K562 (cell line): Measurements from ENCODE around the gene HMGXB3. TPM values are rescaled to one million over a fixed set of nuclear protein-coding genes. Genes with fewer than 3 reads are reported as not detected.
A peak's percentile ranks its signal among the peaks of the same experiment; 100 is the strongest.

Experiments
- ARHGAP35 ChIP-seq: fragments of 450-650 bp; IDR thresholded peaks from 2 replicates; pipeline ENCODE4 v1.6.1; 2018; ENCODE audit not compliant: partially characterized antibody
- COPS2 ChIP-seq: fragments of 450-650 bp; conservative IDR thresholded peaks from 2 replicates; pipeline ENCODE4 v1.6.1; 2016; ENCODE audit warnings: mild to moderate bottlenecking, moderate library complexity
- ETV6 ChIP-seq, 3 experiments: fragments of 150-350 bp in 1 of 3; sonication (generic) in 1 of 3; formaldehyde crosslinking in 1 of 3; IDR thresholded peaks; 2 replicates each; pipeline versions ENCODE4 v1.6.1 to v1.8.0; 2014 to 2022; ENCODE audit warnings: borderline replicate concordance in 2 of 3, low read depth in 2 of 3, antibody characterized with exemption in 1 of 3, low read length in 1 of 3, mild to moderate bottlenecking in 1 of 3, missing genetic modification reagents in 1 of 3
- JUN ChIP-seq, 2 experiments: sonication (generic) in 1 of 2; formaldehyde crosslinking in 1 of 2; IDR thresholded peaks; 2 replicates each; pipeline versions ENCODE4 v1.6.1 to v1.8.0; 2012 to 2022; ENCODE audit warnings: borderline replicate concordance in 2 of 2, mild to moderate bottlenecking in 2 of 2, improper control_type of control experiment in 1 of 2, low read depth in 1 of 2, low read length in 1 of 2, missing genetic modification reagents in 1 of 2
- KDM2B ChIP-seq: fragments of 250-450 bp; sonication (Bioruptor Pico); IDR thresholded peaks from 2 replicates; pipeline ENCODE4 v1.8.0; 2021; ENCODE audit warnings: mild to moderate bottlenecking, moderate library complexity
- MAFG ChIP-seq: fragments of 450-650 bp; conservative IDR thresholded peaks from 2 replicates; pipeline ENCODE4 v1.6.1; 2016; ENCODE audit warnings: missing genetic modification characterization, missing compliant biosample characterization
- POLR2G ChIP-seq: fragments of 200-400 bp; formaldehyde crosslinking; IDR thresholded peaks from 2 replicates; pipeline ENCODE4 v1.6.1; 2017; ENCODE audit warnings: low read depth, mild to moderate bottlenecking, antibody characterized with exemption, low read length, moderate library complexity
- SIRT6 ChIP-seq: IDR thresholded peaks from one replicate; pipeline ENCODE4 v1.6.1; 2012; ENCODE audit warnings: low read depth, mild to moderate bottlenecking, control low read depth, inconsistent platforms, low read length, moderate library complexity
- SMARCA5 ChIP-seq: fragments of 450-650 bp; IDR thresholded peaks from 2 replicates; pipeline ENCODE4 v1.6.1; 2016
- SRSF3 ChIP-seq: fragments of 200-400 bp; formaldehyde crosslinking; IDR thresholded peaks from 2 replicates; pipeline ENCODE4 v1.6.1; 2016; ENCODE audit warnings: mild to moderate bottlenecking, low read length, moderate library complexity; ENCODE audit not compliant: insufficient read depth
- TCF7L2 ChIP-seq: fragments of 150-350 bp; IDR thresholded peaks from 2 replicates; pipeline ENCODE4 v1.6.1; 2016; ENCODE audit warnings: low read depth, mild to moderate bottlenecking, low read length, moderate library complexity
- TSC22D4 ChIP-seq: fragments of 450-650 bp; IDR thresholded peaks from 2 replicates; pipeline ENCODE4 v1.6.1; 2016; ENCODE audit warnings: missing genetic modification characterization, missing biosample characterization, control low read depth
- ZBED1 ChIP-seq: IDR thresholded peaks from 2 replicates; pipeline ENCODE4 v1.6.1; 2014
- ZNF232 ChIP-seq: sonication (generic); formaldehyde crosslinking; IDR thresholded peaks from 2 replicates; pipeline ENCODE4 v1.8.0; 2022; ENCODE audit warnings: mild to moderate bottlenecking, missing genetic modification reagents
- ZNF24 ChIP-seq: fragments of 450-650 bp; IDR thresholded peaks from 2 replicates; pipeline ENCODE4 v1.6.1; 2016
- ZNF79 ChIP-seq: fragments of 250-450 bp; sonication (Bioruptor Pico); IDR thresholded peaks from 2 replicates; pipeline ENCODE4 v1.4.0; 2020; ENCODE audit warnings: low read depth, mild to moderate bottlenecking, moderate library complexity
- ZNF830 ChIP-seq: fragments of 250-450 bp; sonication (Bioruptor Pico); IDR thresholded peaks from 2 replicates; pipeline ENCODE4 v1.5.0; 2021; ENCODE audit warnings: mild to moderate bottlenecking
- polyA plus RNA-seq, 8 experiments: library from polyadenylated mRNA; depleted of rRNA in 4 of 8; stranded (reverse) in 5 of 8; unstranded in 3 of 8; fragments of >200 nt; fragmentation: Nextera tagmentation in 2 of 8; fragmentation: Illumina TruSeq in 1 of 8; extraction: Ambion mirVana in 2 of 8; extraction: Trizol in 1 of 8; gene quantifications; 2 replicates each; pipeline versions ENCODE4 v1.2.1 to v1.2.3, GENCODE V29; 2011 to 2014; ENCODE audit warnings: inconsistent platforms in 1 of 8, missing spikeins in 1 of 8
- total RNA-seq, 7 experiments: library from RNA; depleted of rRNA in 6 of 7; stranded (reverse); fragments of >200 nt in 6 of 7; fragmentation: Illumina TruSeq in 2 of 7; extraction: Trizol in 2 of 7; gene quantifications; 2 replicates each; pipeline versions ENCODE4 v1.2.1 to v1.2.3, GENCODE V29; 2011 to 2021; ENCODE audit warnings: low replicate concordance in 1 of 7
- TF ChIP-seq, protein P1 (sequence below): sonication (generic); formaldehyde crosslinking; IDR thresholded peaks from 2 replicates; pipeline ENCODE4 v1.8.0; 2022; ENCODE audit warnings: missing genetic modification reagents, mild to moderate bottlenecking, moderate library complexity, borderline replicate concordance
- TF ChIP-seq, protein P2 (sequence below), 2 experiments: fragments of 450-650 bp; IDR thresholded peaks; 2 replicates each; pipeline ENCODE4 v1.6.1; 2018; ENCODE audit warnings: mild to moderate bottlenecking in 2 of 2, low read depth in 1 of 2; ENCODE audit not compliant: partially characterized antibody in 2 of 2
- TF ChIP-seq, protein P3 (sequence below): fragments of 450-650 bp; IDR thresholded peaks from 2 replicates; pipeline ENCODE4 v1.7.0; 2016; ENCODE audit warnings: borderline replicate concordance

HMGXB3 gene
- total and polyA plus RNA-seq, 9 of the 15 experiments (the other 6 are each of a cell fraction or from before 2014, with no cell fraction given) = 1.8 to 44.1 (median 32.2) TPM

DNA sequence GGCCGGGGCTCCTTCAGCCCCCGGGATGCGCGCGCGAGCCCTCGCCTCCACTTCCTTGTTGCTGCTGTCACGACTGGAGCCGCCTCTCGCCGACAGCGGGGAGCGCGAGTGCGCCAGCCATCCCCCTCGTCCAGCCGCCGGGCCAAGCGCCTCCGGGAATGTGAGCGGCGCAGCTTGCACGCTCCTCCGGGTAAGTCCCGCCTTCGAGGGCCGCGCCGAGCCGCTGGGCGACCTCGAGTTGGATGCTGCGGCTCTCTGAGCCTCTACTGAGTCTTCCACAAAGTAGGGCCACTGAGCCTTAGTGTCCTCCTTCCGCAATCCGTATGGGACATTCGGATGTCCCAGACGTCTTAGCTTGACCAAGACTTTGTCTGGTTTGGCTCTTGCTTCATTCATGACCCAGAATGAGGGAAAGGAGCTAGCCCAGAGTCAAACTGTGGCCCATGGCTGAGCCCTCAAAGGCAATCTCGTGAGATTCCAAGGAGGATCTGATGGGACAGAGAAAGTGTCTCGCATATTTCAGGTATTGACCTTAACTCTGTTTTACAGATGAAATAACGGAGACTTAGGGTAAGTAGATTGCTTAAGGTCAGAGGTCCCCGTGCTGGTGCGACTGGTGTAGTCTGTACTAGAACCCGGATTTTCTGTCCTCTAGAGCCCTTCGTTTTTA is 586 bp downstream of the HMGXB3 start (continued):
- TF ChIP-seq, protein P1, sequence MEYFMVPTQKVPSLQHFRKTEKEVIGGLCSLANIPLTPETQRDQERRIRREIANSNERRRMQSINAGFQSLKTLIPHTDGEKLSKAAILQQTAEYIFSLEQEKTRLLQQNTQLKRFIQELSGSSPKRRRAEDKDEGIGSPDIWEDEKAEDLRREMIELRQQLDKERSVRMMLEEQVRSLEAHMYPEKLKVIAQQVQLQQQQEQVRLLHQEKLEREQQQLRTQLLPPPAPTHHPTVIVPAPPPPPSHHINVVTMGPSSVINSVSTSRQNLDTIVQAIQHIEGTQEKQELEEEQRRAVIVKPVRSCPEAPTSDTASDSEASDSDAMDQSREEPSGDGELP (CRISPR knock-in tag) = no peak
- TF ChIP-seq ZNF232 (no peak), SIRT6 (no peak), COPS2 (no peak), ARHGAP35 (peak; percentile 78), JUN (IDR thresholded peaks at IDR 0.05; ENCODE audit: borderline replicate concordance, low read depth, low read length) (no peak), JUN (CRISPR knock-in tag; IDR thresholded peaks at IDR 0.05; ENCODE audit: borderline replicate concordance) (0 out of 2 replicates have a peak, but pooled peaks have one; percentile 42), TCF7L2 (no peak), ZNF830 (CRISPR knock-in tag) (no peak), ZNF24 (no peak), TSC22D4 (no peak), KDM2B (CRISPR knock-in tag) (no peak), ZBED1 (peak; percentile 65; the same call in 1 of the 2 replicates), SMARCA5 (peak; percentile 46; the same call in 1 of the 2 replicates), ETV6 (IDR thresholded peaks at IDR 0.05; ENCODE audit: borderline replicate concordance in 1 of 2, low read depth in 2 of 2, low read length in 1 of 2) (no peak), ETV6 (CRISPR knock-in tag; IDR thresholded peaks at IDR 0.05; ENCODE audit: borderline replicate concordance) (0 out of 2 replicates have a peak, but pooled peaks have one; percentile 28), MAFG (no peak), SRSF3 (0 out of 2 replicates have a peak, but pooled peaks have one; percentile 46), ZNF79 (no peak), POLR2G (no peak; the same call in 1 of the 2 replicates)
- TF ChIP-seq, protein P2, sequence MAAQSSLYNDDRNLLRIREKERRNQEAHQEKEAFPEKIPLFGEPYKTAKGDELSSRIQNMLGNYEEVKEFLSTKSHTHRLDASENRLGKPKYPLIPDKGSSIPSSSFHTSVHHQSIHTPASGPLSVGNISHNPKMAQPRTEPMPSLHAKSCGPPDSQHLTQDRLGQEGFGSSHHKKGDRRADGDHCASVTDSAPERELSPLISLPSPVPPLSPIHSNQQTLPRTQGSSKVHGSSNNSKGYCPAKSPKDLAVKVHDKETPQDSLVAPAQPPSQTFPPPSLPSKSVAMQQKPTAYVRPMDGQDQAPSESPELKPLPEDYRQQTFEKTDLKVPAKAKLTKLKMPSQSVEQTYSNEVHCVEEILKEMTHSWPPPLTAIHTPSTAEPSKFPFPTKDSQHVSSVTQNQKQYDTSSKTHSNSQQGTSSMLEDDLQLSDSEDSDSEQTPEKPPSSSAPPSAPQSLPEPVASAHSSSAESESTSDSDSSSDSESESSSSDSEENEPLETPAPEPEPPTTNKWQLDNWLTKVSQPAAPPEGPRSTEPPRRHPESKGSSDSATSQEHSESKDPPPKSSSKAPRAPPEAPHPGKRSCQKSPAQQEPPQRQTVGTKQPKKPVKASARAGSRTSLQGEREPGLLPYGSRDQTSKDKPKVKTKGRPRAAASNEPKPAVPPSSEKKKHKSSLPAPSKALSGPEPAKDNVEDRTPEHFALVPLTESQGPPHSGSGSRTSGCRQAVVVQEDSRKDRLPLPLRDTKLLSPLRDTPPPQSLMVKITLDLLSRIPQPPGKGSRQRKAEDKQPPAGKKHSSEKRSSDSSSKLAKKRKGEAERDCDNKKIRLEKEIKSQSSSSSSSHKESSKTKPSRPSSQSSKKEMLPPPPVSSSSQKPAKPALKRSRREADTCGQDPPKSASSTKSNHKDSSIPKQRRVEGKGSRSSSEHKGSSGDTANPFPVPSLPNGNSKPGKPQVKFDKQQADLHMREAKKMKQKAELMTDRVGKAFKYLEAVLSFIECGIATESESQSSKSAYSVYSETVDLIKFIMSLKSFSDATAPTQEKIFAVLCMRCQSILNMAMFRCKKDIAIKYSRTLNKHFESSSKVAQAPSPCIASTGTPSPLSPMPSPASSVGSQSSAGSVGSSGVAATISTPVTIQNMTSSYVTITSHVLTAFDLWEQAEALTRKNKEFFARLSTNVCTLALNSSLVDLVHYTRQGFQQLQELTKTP (IDR thresholded peaks at IDR 0.05; ENCODE audit: low read depth in 1 of 2, partially characterized antibody in 2 of 2) = no peak
- TF ChIP-seq, protein P3, sequence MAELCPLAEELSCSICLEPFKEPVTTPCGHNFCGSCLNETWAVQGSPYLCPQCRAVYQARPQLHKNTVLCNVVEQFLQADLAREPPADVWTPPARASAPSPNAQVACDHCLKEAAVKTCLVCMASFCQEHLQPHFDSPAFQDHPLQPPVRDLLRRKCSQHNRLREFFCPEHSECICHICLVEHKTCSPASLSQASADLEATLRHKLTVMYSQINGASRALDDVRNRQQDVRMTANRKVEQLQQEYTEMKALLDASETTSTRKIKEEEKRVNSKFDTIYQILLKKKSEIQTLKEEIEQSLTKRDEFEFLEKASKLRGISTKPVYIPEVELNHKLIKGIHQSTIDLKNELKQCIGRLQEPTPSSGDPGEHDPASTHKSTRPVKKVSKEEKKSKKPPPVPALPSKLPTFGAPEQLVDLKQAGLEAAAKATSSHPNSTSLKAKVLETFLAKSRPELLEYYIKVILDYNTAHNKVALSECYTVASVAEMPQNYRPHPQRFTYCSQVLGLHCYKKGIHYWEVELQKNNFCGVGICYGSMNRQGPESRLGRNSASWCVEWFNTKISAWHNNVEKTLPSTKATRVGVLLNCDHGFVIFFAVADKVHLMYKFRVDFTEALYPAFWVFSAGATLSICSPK = no peak
